Breast epithelium (tissue), 4 donors: ENCODE data around the gene TST. TPM values are rescaled to one million over a fixed set of nuclear protein-coding genes. Genes with fewer than 3 reads are reported as not detected.
A peak's percentile ranks its signal among the peaks of the same experiment; 100 is the strongest.

ENCODE experiments used
- DNase-seq, 2 donors: peaks; one replicate each; pipeline ENCODE4 v3.0.0-alpha.2; 2019; ENCODE audit warnings: low spot score in 2 of 2
- H3K27ac ChIP-seq, 2 donors: fragments of 200-600 bp; sonication (generic) in 1 of 2; one replicate each; pipeline ENCODE4 v1.5.1; 2016 to 2019; ENCODE audit warnings: mild to moderate bottlenecking in 1 of 2
- H3K27me3 ChIP-seq, 2 donors: fragments of 200-600 bp; sonication (generic) in 1 of 2; one replicate each; pipeline versions ENCODE4 v1.5.1 to v1.6.0; 2017 to 2019; ENCODE audit warnings: control low read depth in 1 of 2, mild to moderate bottlenecking in 1 of 2
- H3K36me3 ChIP-seq: fragments of 200-600 bp; one replicate; pipeline ENCODE4 v1.5.1; 2019
- H3K4me1 ChIP-seq, 2 donors: fragments of 200-600 bp; sonication (generic); one replicate each; pipeline ENCODE4 v1.5.1; 2016 to 2019; ENCODE audit warnings: control low read depth in 1 of 2
- H3K4me3 ChIP-seq, 3 donors: fragments of 200-600 bp; sonication (generic); 1 replicate in 2 of 3; 2 replicates in 1 of 3; pipeline ENCODE4 v1.5.1; 2016 to 2019; ENCODE audit warnings: mild to moderate bottlenecking in 3 of 3, moderate library complexity in 2 of 3
- H3K9me3 ChIP-seq, 2 donors: fragments of 200-600 bp; sonication (generic) in 1 of 2; one replicate each; pipeline ENCODE4 v1.5.1; 2016 to 2019; ENCODE audit warnings: control low read depth in 1 of 2
- POLR2A ChIP-seq: fragments of 450-650 bp; IDR thresholded peaks from one replicate; pipeline ENCODE4 v1.6.1; 2016; ENCODE audit warnings: antibody characterized with exemption, mild to moderate bottlenecking, moderate library complexity
- POLR2AphosphoS5 ChIP-seq, 3 donors: sonication (generic); formaldehyde crosslinking; IDR thresholded peaks; one replicate each; pipeline ENCODE4 v1.6.1; 2017; ENCODE audit warnings: antibody characterized with exemption in 3 of 3
- intact Hi-C: fragments of 100-400 bp; cut with DNase I; formaldehyde crosslinking; loops from one replicate; pipeline ENCODE4 v1.15.1; 2023; ENCODE audit warnings: low total_unique reads
- total RNA-seq, 3 donors: library from RNA; depleted of rRNA; stranded (reverse); fragments of >200 nt; gene quantifications; one replicate each; pipeline ENCODE4 v1.1.0, GENCODE V29; 2016
- TF ChIP-seq, protein P1 (sequence below), 3 donors: fragments of 450-650 bp; IDR thresholded peaks; one replicate each; pipeline ENCODE4 v1.5.1; 2016 to 2017; ENCODE audit warnings: antibody characterized with exemption in 3 of 3, mild to moderate bottlenecking in 3 of 3, moderate library complexity in 3 of 3

TST gene
- total RNA-seq: 10 to 100 TPM; 51.1 to 68.0 (median 60.2) TPM

DNA sequence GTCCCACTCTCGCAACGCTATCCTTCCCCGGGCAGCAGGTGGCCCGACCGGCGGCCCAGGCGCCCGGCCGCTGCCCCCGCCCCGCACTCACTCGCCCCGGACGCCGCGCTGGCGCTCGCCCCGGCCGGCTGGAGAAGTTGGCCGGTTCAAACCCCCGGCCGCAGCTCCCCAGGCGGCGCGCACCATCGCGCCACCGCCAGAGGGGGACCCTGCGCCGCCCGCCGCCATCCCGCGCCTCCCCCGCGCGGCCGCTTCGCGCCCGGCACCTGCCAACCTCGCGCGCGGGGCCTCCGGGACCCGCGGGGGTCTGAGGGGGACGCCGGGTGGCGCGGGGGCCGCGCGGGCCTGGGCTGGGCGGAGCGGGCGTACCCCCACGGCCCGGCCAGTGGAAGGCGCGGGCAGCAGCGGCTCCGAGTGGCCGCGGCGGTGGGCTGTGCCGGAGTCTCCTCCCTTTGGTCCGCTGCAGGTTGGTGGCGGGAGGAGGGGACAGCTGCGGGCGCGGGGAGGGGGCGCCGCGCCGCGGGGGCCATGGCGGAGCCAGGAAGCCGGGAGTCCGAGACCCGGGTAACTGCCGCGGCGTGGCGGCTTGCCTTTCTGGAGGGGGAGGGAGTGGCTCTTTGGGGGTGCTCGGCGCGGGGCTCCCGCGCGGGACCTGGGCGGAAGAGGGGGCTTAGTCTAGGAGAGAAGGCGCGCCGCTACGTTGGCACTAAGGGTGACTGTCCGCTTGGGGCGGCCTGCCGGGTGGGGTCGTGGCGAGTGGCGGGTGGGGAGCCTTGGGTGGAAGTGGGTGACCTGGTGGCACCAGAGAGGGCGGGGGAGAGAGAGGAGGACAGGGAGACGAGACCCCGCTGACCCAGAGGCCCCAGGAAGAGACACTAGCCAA is at the start of gene TST, which contains the start of gene MPST:
TSS of gene TST (minus strand) at position 139 of the 883 bp plus-strand sequence. CDS start 715 bp downstream, outside the sequence.
TSS of gene MPST (plus strand) at position 434 of the 883 bp plus-strand sequence. CDS start at position 529, 95 bp downstream.
- H3K36me3 ChIP-seq: no peaks in the 10 kb centered on the region
- H3K27me3 ChIP-seq: no peaks in the 10 kb centered on the region
- TF ChIP-seq POLR2AphosphoS5 (IDR thresholded peaks at IDR 0.05): no peak
- no peak for TF ChIP-seq POLR2A
- TF ChIP-seq, protein P1, sequence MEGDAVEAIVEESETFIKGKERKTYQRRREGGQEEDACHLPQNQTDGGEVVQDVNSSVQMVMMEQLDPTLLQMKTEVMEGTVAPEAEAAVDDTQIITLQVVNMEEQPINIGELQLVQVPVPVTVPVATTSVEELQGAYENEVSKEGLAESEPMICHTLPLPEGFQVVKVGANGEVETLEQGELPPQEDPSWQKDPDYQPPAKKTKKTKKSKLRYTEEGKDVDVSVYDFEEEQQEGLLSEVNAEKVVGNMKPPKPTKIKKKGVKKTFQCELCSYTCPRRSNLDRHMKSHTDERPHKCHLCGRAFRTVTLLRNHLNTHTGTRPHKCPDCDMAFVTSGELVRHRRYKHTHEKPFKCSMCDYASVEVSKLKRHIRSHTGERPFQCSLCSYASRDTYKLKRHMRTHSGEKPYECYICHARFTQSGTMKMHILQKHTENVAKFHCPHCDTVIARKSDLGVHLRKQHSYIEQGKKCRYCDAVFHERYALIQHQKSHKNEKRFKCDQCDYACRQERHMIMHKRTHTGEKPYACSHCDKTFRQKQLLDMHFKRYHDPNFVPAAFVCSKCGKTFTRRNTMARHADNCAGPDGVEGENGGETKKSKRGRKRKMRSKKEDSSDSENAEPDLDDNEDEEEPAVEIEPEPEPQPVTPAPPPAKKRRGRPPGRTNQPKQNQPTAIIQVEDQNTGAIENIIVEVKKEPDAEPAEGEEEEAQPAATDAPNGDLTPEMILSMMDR (IDR thresholded peaks at IDR 0.05): peak in 1 of 3 donors; percentile 97
- H3K27ac ChIP-seq: peak within 1 kb of the TSS; percentile 88 to 96
- DNase-seq: peak in 1 of 2 donors; percentile 39
- H3K9me3 ChIP-seq: no peaks in the 10 kb centered on the region
- intact Hi-C loops: no loop called here
- peaks cover 0 to 15% of the 10 kb centered on the region in 2 donors for H3K4me1 ChIP-seq
- H3K4me3 ChIP-seq: peak within 1 kb of the TSS; percentile 91 to 98 (median 94)

DNA sequence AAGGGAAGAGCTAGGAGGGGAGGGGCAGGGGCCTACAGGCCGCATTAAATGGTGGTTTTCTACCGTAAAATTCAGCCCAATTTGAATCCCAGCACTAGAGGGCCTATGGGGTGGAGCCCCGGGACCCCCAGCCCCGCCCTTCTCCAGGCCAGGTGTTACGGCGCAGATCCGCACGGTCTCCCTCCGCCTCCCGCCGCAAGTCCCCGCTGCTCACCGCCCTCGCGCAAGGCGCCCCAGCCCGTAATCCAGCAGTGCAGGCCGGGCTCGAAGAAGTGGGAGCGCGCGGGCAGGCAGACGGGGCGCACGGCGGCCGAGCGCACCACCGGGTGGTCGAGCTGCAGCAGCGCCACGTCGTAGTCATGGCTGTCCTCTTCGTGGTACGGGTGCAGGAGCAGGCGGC is 49.6 kb upstream of the TST start:
- no peak for DNase-seq
- Histone ChIP-seq H3K4me1 (no peaks in the 10 kb centered on the region), H3K4me3 (no peak overlapping the region), H3K27ac (no peak overlapping the region), H3K36me3 (no peaks in the 10 kb centered on the region), H3K27me3 (peaks cover 2 to 43% of the 10 kb centered on the region in 2 donors), H3K9me3 (no peaks in the 10 kb centered on the region)
- intact Hi-C loops: loop anchor here (1.0 kb wide), 1 partner anchor 40 kb away; no protein-coding TSS in a partner anchor
- TF ChIP-seq POLR2AphosphoS5 (IDR thresholded peaks at IDR 0.05): no peak
- TF ChIP-seq POLR2A: no peak
- TF ChIP-seq, protein P1 (IDR thresholded peaks at IDR 0.05): no peak

DNA sequence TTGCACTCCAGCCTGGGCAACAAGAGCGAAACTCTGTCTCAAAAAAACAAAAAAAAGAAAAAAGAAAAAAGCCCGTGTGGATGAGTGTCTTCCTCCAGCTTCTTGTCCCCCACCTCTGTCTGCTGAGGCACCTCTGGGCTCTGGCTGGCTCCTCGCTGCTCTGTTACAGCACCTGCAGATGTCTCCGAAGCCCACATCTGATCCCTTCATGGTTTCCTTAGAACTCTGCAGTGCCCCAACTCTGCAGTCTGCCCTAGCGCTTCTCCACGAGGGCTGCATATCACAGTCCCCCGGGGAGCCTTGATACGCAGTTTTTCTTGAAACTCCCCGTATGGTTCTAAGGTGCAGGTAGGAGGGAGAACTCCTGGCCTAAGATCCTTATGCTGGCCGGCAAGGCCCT is 48.2 kb upstream of the TST start:
- no peak overlapping the region for H3K4me3 ChIP-seq
- TF ChIP-seq, protein P1 (IDR thresholded peaks at IDR 0.05): no peak
- TF ChIP-seq POLR2AphosphoS5 (IDR thresholded peaks at IDR 0.05) (no peak), POLR2A (no peak)
- H3K9me3 ChIP-seq: no peaks in the 10 kb centered on the region
- H3K27me3 ChIP-seq: peaks cover 2 to 42% of the 10 kb centered on the region in 2 donors
- no peak overlapping the region for H3K27ac ChIP-seq
- DNase-seq: no peak
- H3K36me3 ChIP-seq: no peaks in the 10 kb centered on the region
- H3K4me1 ChIP-seq: no peaks in the 10 kb centered on the region
- intact Hi-C loops: no loop called here

DNA sequence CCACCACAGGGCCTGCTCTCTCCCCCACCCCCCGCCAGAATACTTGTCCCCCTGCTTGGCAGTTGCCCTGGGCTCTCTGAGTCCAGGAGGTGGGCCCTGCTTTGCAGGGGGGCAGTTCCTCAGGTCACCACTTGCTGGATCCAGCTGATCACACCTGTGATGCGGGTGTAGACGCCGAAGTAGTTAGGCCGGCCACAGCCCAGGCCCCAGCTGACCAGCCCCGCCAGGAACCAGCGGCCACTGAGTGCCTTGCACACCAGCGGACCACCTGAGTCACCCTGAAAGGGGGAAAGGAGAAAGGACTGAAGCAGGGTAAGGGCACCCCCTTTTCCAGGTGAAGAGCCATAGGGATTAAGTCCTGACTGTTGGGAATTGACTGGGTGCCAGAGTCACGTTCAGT is 46.7 kb upstream of the TST start:
- no peak for TF ChIP-seq POLR2AphosphoS5 (IDR thresholded peaks at IDR 0.05)
- TF ChIP-seq POLR2A: no peak
- TF ChIP-seq, protein P1 (IDR thresholded peaks at IDR 0.05): no peak
- no peaks in the 10 kb centered on the region for H3K9me3 ChIP-seq
- H3K27me3 ChIP-seq: peaks cover 2 to 36% of the 10 kb centered on the region in 2 donors
- no peak for DNase-seq
- no peak overlapping the region for H3K27ac ChIP-seq
- no peaks in the 10 kb centered on the region for H3K4me1 ChIP-seq
- H3K4me3 ChIP-seq: no peak overlapping the region
- intact Hi-C loops: no loop called here
- no peaks in the 10 kb centered on the region for H3K36me3 ChIP-seq

DNA sequence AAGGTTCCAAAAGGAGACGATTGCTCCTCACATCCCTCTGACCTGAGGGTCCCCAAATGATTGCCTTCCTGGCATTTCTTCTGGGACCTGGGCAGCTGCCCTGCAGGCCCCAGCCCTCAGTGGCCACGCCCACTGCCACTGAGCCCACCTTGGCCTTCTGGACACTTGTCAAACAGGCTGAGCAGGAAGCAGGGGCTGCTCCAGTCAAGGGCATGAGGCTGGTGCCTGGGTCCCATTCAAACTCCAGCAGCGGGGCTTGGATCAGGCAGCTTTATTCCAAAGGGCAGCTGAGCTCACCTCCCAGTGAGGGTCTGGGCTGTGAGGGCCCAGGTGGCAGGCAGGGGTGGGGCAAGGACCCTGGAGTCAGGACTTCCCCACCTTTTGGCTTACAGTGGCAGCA is 45.9 kb upstream of the TST start:
- intact Hi-C loops: no loop called here
- TF ChIP-seq POLR2AphosphoS5 (IDR thresholded peaks at IDR 0.05): no peak
- TF ChIP-seq POLR2A: no peak
- TF ChIP-seq, protein P1 (IDR thresholded peaks at IDR 0.05): no peak
- DNase-seq: no peak

More for the DNA sequence above, 45.9 kb upstream of the TST start:
- no peaks in the 10 kb centered on the region for H3K36me3 ChIP-seq
- H3K27ac ChIP-seq: no peak overlapping the region
- H3K27me3 ChIP-seq: peaks cover 2 to 28% of the 10 kb centered on the region in 2 donors
- H3K4me3 ChIP-seq: no peak overlapping the region
- H3K4me1 ChIP-seq: no peaks in the 10 kb centered on the region
- no peaks in the 10 kb centered on the region for H3K9me3 ChIP-seq
